DND-41 (cell line): ENCODE measurements around the gene ASIC4.

Experiments
- ATAC-seq: fragments of 200-7000 bp; cut with Tn5 transposase; 3 replicates; pipeline ENCODE4 v1.9.1; 2021; ENCODE audit warnings: low read depth; ENCODE audit not compliant: insufficient read depth
- DNase-seq: peaks from one replicate; pipeline ENCODE4 v3.0.0-alpha.2; 2020
- H2AFZ ChIP-seq: 2 replicates; pipeline ENCODE4 v1.6.0; 2012; ENCODE audit warnings: low read depth, low read length
- H3K27ac ChIP-seq: 2 replicates; pipeline ENCODE4 v1.5.1; 2012; ENCODE audit warnings: low read length, inconsistent platforms
- H3K27me3 ChIP-seq: fragments of 200-600 bp; sonication (generic); 2 replicates; pipeline ENCODE4 v1.6.0; 2012; ENCODE audit warnings: low read length, mild to moderate bottlenecking, inconsistent platforms; ENCODE audit not compliant: insufficient read depth, poor library complexity
- H3K36me3 ChIP-seq: 2 replicates; pipeline ENCODE4 v1.5.1; 2012; ENCODE audit warnings: low read length, inconsistent platforms; ENCODE audit not compliant: insufficient read depth
- H3K4me1 ChIP-seq: 2 replicates; pipeline ENCODE4 v1.5.1; 2012; ENCODE audit warnings: mild to moderate bottlenecking, low read length; ENCODE audit not compliant: insufficient read depth
- H3K4me2 ChIP-seq: 2 replicates; pipeline ENCODE4 v1.6.0; 2012; ENCODE audit warnings: mild to moderate bottlenecking, moderate library complexity, low read length, inconsistent platforms; ENCODE audit not compliant: insufficient read depth
- H3K4me3 ChIP-seq, 2 experiments: fragments of 200-600 bp in 1 of 2; shearing (Covaris generic) in 1 of 2; 2 replicates each; pipeline ENCODE4 v1.5.1; 2012 to 2016; ENCODE audit warnings: inconsistent platforms in 2 of 2, low read length in 2 of 2, mild to moderate bottlenecking in 2 of 2, low read depth in 1 of 2, moderate library complexity in 1 of 2
- H3K79me2 ChIP-seq: 2 replicates; pipeline ENCODE4 v1.6.0; 2012; ENCODE audit warnings: low read length, inconsistent platforms; ENCODE audit not compliant: insufficient read depth
- H3K9ac ChIP-seq: 2 replicates; pipeline ENCODE4 v1.6.0; 2012; ENCODE audit warnings: low read depth, mild to moderate bottlenecking, inconsistent platforms, low read length, moderate library complexity
- H3K9me3 ChIP-seq: 2 replicates; pipeline ENCODE4 v1.5.1; 2012; ENCODE audit warnings: low read length, moderate library complexity, mild to moderate bottlenecking, inconsistent platforms; ENCODE audit not compliant: insufficient read depth, severe bottlenecking
- H4K20me1 ChIP-seq: 2 replicates; pipeline ENCODE4 v1.6.0; 2012; ENCODE audit warnings: low read length; ENCODE audit not compliant: insufficient read depth
- CTCF ChIP-seq: IDR thresholded peaks from 2 replicates; pipeline ENCODE4 v1.5.1; 2012; ENCODE audit warnings: borderline replicate concordance, low read length, moderate library complexity, mild to moderate bottlenecking; ENCODE audit not compliant: poor library complexity, severe bottlenecking; ENCODE audit errors: extremely low read depth
- EZH2 ChIP-seq: IDR thresholded peaks from 3 replicates; pipeline ENCODE4 v1.6.1; 2012; ENCODE audit warnings: borderline replicate concordance, low read depth, mild to moderate bottlenecking, moderate library complexity, low read length, inconsistent platforms; ENCODE audit not compliant: severe bottlenecking

ASIC4 gene

GRCh38 chr2:219545943-219546352, 31.7 kb downstream of the ASIC4 start:
- H3K79me2 ChIP-seq, result no peaks in the 10 kb centered on the region
- no peaks in the 10 kb centered on the region for H3K27me3 ChIP-seq
- H4K20me1 ChIP-seq, result peaks cover 15% of the 10 kb centered on the region
- H3K27ac ChIP-seq, result no peak overlapping the region
- no peaks in the 10 kb centered on the region for H3K9me3 ChIP-seq
- ATAC-seq (no peak), DNase-seq (no peak)
- TF ChIP-seq CTCF (no peak), EZH2 (no peak)
- H3K4me1 ChIP-seq, result peaks cover 33% of the 10 kb centered on the region
- H2AFZ ChIP-seq, result no peak overlapping the region
- no peak overlapping the region for H3K4me3 ChIP-seq
- no peak overlapping the region for H3K4me2 ChIP-seq
- no peak overlapping the region for H3K9ac ChIP-seq
- H3K36me3 ChIP-seq, result peaks cover 7% of the 10 kb centered on the region

DNA sequence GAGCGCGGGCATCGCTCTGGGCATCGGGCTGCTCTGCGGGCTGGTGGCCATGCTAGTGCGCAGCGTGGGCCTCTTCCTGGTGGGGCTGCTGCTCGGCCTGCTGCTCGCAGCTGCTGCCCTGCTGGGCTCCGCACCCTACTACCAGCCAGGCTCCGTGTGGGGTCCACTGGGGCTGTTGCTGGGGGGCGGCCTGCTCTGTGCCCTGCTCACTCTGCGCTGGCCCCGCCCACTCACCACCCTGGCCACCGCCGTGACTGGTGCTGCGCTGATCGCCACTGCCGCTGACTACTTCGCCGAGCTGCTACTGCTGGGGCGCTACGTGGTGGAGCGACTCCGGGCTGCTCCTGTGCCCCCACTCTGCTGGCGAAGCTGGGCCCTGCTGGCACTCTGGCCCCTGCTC, 33.3 kb downstream of the ASIC4 start:
- no peaks in the 10 kb centered on the region for H3K36me3 ChIP-seq
- H3K79me2 ChIP-seq, result no peaks in the 10 kb centered on the region
- ATAC-seq, result no peak
- H3K9me3 ChIP-seq, result no peaks in the 10 kb centered on the region
- H2AFZ ChIP-seq, result no peak overlapping the region
- no peak overlapping the region for H3K27ac ChIP-seq
- H3K9ac ChIP-seq, result no peak overlapping the region
- peaks cover 17% of the 10 kb centered on the region for H3K4me1 ChIP-seq
- no peaks in the 10 kb centered on the region for H3K27me3 ChIP-seq
- TF ChIP-seq CTCF, result no peak
- TF ChIP-seq EZH2, result no peak
- peaks cover 2% of the 10 kb centered on the region; the same call in 1 of the 2 replicates for H4K20me1 ChIP-seq
- no peak for DNase-seq
- H3K4me3 ChIP-seq, result no peak overlapping the region
- H3K4me2 ChIP-seq, result no peak overlapping the region

GRCh38 chr2:219548990-219549389, 34.7 kb downstream of the ASIC4 start:
- H3K36me3 ChIP-seq, result no peaks in the 10 kb centered on the region
- H3K4me3 ChIP-seq, result no peak overlapping the region
- H2AFZ ChIP-seq, result no peak overlapping the region
- TF ChIP-seq CTCF (no peak), EZH2 (no peak)
- no peak overlapping the region for H3K27ac ChIP-seq
- H3K4me2 ChIP-seq, result no peak overlapping the region
- no peaks in the 10 kb centered on the region for H3K9me3 ChIP-seq
- no peak for DNase-seq
- no peaks in the 10 kb centered on the region for H3K27me3 ChIP-seq
- H3K4me1 ChIP-seq, result peaks cover 9% of the 10 kb centered on the region
- peaks cover 2% of the 10 kb centered on the region; the same call in 1 of the 2 replicates for H4K20me1 ChIP-seq
- H3K79me2 ChIP-seq, result no peaks in the 10 kb centered on the region
- no peak overlapping the region for H3K9ac ChIP-seq
- ATAC-seq, result no peak

DNA sequence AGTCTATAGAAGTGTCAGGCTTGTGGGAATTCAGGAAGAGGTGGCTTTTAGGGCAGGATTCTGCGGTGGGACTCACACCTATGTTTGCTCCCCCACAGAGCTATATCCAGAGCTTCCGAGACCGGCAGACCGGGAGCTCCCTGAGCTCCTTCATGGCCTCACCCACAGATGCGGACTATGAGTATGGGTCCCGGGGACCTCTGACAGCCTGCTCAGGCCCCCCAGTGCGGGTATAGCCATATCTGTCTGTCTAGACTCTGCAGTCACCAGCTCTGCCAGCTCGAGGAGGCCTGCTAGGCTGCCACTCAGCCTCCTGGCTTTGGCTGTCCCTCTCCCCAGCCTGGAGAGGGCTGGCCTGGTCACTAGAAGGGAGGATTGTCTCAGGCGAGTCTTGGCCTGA, 35.3 kb downstream of the ASIC4 start:
- Histone ChIP-seq H2AFZ (no peak overlapping the region), H3K9ac (no peak overlapping the region), H3K27me3 (no peaks in the 10 kb centered on the region), H3K27ac (no peak overlapping the region), H3K36me3 (no peaks in the 10 kb centered on the region), H3K4me3 (no peak overlapping the region), H3K79me2 (no peaks in the 10 kb centered on the region), H3K4me1 (peaks cover 3% of the 10 kb centered on the region; the same call in 1 of the 2 replicates), H3K4me2 (no peak overlapping the region), H3K9me3 (no peaks in the 10 kb centered on the region), H4K20me1 (peaks cover 2% of the 10 kb centered on the region; the same call in 1 of the 2 replicates)
- no peak for TF ChIP-seq EZH2
- DNase-seq, result no peak
- no peak for ATAC-seq
